ENCODE measurements around the gene ABCC4. TPM values are rescaled to one million over a fixed set of nuclear protein-coding genes. Genes with fewer than 3 reads are reported as not detected.

ABCC4 gene
- total and polyA plus RNA-seq, 4 donors = 0.74 to 22.5 (median 2.0) TPM

DNA sequence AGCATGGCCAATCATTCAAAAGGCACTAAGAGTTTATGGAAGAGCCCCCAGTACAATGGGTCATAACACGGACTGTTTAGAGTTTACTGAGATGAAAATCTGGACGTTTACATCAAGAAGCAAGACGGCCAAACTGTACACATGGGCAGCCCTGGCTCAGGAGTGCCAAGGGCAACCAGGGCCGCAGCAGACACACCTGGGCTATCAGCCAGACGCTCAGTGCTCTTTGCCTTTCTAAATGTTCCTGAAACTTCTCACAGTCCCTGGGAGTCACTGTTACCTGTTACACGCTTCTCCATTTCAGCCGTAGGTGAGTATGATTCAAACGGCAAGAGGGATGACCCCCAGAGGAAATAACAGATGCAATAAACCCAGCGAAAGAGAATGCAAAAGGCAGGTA lies 64.5 kb downstream of the ABCC4 start:
- TF ChIP-seq TAF1 (conservative IDR thresholded peaks at IDR 0.05) (no peak), FOXA2 (IDR thresholded peaks at IDR 0.05) (no peak), FOXA1 (IDR thresholded peaks at IDR 0.05) (no peak), HNF4G (IDR thresholded peaks at IDR 0.05) (no peak), EGR1 (IDR thresholded peaks at IDR 0.05; ENCODE audit: low read depth in 2 of 2) (no peak), RAD21 (IDR thresholded peaks at IDR 0.05) (no peak), HNF4A (conservative IDR thresholded peaks at IDR 0.05) (no peak), GABPA (IDR thresholded peaks at IDR 0.05 in 1 of 2, conservative IDR thresholded peaks at IDR 0.05 in 1 of 2) (no peak), SP1 (IDR thresholded peaks at IDR 0.05) (no peak), NR2F2 (IDR thresholded peaks at IDR 0.05) (no peak), JUND (IDR thresholded peaks at IDR 0.05) (no peak), YY1 (IDR thresholded peaks at IDR 0.05) (no peak)
- TF ChIP-seq, protein P1, sequence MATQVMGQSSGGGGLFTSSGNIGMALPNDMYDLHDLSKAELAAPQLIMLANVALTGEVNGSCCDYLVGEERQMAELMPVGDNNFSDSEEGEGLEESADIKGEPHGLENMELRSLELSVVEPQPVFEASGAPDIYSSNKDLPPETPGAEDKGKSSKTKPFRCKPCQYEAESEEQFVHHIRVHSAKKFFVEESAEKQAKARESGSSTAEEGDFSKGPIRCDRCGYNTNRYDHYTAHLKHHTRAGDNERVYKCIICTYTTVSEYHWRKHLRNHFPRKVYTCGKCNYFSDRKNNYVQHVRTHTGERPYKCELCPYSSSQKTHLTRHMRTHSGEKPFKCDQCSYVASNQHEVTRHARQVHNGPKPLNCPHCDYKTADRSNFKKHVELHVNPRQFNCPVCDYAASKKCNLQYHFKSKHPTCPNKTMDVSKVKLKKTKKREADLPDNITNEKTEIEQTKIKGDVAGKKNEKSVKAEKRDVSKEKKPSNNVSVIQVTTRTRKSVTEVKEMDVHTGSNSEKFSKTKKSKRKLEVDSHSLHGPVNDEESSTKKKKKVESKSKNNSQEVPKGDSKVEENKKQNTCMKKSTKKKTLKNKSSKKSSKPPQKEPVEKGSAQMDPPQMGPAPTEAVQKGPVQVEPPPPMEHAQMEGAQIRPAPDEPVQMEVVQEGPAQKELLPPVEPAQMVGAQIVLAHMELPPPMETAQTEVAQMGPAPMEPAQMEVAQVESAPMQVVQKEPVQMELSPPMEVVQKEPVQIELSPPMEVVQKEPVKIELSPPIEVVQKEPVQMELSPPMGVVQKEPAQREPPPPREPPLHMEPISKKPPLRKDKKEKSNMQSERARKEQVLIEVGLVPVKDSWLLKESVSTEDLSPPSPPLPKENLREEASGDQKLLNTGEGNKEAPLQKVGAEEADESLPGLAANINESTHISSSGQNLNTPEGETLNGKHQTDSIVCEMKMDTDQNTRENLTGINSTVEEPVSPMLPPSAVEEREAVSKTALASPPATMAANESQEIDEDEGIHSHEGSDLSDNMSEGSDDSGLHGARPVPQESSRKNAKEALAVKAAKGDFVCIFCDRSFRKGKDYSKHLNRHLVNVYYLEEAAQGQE (IDR thresholded peaks at IDR 0.05) = no peak
- TF ChIP-seq, protein P2, sequence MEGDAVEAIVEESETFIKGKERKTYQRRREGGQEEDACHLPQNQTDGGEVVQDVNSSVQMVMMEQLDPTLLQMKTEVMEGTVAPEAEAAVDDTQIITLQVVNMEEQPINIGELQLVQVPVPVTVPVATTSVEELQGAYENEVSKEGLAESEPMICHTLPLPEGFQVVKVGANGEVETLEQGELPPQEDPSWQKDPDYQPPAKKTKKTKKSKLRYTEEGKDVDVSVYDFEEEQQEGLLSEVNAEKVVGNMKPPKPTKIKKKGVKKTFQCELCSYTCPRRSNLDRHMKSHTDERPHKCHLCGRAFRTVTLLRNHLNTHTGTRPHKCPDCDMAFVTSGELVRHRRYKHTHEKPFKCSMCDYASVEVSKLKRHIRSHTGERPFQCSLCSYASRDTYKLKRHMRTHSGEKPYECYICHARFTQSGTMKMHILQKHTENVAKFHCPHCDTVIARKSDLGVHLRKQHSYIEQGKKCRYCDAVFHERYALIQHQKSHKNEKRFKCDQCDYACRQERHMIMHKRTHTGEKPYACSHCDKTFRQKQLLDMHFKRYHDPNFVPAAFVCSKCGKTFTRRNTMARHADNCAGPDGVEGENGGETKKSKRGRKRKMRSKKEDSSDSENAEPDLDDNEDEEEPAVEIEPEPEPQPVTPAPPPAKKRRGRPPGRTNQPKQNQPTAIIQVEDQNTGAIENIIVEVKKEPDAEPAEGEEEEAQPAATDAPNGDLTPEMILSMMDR (IDR thresholded peaks at IDR 0.05; ENCODE audit: low read depth, low read length, missing input control) = no peak
- TF ChIP-seq, protein P3, sequence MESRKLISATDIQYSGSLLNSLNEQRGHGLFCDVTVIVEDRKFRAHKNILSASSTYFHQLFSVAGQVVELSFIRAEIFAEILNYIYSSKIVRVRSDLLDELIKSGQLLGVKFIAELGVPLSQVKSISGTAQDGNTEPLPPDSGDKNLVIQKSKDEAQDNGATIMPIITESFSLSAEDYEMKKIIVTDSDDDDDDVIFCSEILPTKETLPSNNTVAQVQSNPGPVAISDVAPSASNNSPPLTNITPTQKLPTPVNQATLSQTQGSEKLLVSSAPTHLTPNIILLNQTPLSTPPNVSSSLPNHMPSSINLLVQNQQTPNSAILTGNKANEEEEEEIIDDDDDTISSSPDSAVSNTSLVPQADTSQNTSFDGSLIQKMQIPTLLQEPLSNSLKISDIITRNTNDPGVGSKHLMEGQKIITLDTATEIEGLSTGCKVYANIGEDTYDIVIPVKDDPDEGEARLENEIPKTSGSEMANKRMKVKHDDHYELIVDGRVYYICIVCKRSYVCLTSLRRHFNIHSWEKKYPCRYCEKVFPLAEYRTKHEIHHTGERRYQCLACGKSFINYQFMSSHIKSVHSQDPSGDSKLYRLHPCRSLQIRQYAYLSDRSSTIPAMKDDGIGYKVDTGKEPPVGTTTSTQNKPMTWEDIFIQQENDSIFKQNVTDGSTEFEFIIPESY (IDR thresholded peaks at IDR 0.05) = no peak
- TF ChIP-seq, protein P4, sequence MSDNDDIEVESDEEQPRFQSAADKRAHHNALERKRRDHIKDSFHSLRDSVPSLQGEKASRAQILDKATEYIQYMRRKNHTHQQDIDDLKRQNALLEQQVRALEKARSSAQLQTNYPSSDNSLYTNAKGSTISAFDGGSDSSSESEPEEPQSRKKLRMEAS (IDR thresholded peaks at IDR 0.05) = no peak
- TF ChIP-seq, protein P5, sequence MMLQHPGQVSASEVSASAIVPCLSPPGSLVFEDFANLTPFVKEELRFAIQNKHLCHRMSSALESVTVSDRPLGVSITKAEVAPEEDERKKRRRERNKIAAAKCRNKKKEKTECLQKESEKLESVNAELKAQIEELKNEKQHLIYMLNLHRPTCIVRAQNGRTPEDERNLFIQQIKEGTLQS (IDR thresholded peaks at IDR 0.05) = no peak
- DNase-seq (ENCODE audit: low spot score) = no peak
- no peak overlapping the region for H3K4me3 ChIP-seq (ENCODE audit: low read depth in 1 of 3, low read length in 3 of 3)

DNA sequence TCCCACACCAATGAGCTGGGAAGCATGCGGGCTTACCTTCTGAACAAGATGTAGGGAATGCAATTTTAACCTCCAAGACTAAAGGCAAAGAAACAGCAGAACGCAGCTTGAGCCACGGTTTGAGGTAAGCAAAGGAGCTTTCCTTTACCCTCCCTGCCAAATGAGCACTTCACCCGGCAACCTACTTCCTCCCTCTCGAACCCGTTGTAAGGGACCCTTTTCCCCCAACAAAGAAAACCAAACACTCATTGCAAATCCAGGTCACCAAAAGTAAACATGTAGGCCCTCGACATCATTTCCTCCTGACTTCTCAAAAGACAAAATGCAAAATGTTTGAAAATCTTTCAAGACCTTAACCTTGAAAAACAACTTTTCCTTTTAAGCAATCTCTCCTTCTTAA lies 65.3 kb downstream of the ABCC4 start:
- 73% methylated on average over 7 of the region's 7 CpGs for WGBS
- DNase-seq (ENCODE audit: low spot score) = no peak
- no peak overlapping the region for H3K4me3 ChIP-seq (ENCODE audit: low read depth in 1 of 3, low read length in 3 of 3)
- H3K4me1 ChIP-seq (ENCODE audit: control insufficient read depth in 4 of 4, insufficient read depth in 4 of 4, low read length in 3 of 4) = no peaks in the 10 kb centered on the region
- TF ChIP-seq NR2F2 (IDR thresholded peaks at IDR 0.05) (no peak), SP1 (IDR thresholded peaks at IDR 0.05) (no peak), JUND (IDR thresholded peaks at IDR 0.05) (no peak), EGR1 (IDR thresholded peaks at IDR 0.05; ENCODE audit: low read depth in 2 of 2) (no peak)
- H3K27ac ChIP-seq (ENCODE audit: low read depth in 1 of 2, low read length in 2 of 2) = no peak overlapping the region
- no peaks in the 10 kb centered on the region for H3K9me3 ChIP-seq (ENCODE audit: control insufficient read depth in 4 of 4, low read length in 3 of 4)
- H3K36me3 ChIP-seq (ENCODE audit: control insufficient read depth in 4 of 4, insufficient read depth in 3 of 4, low read depth in 1 of 4, low read length in 3 of 4) = no peaks in the 10 kb centered on the region
- no peak overlapping the region for H3K9ac ChIP-seq (ENCODE audit: low read depth in 1 of 2, low read length in 2 of 2)
- H3K27me3 ChIP-seq (ENCODE audit: control insufficient read depth in 4 of 4, insufficient read depth in 4 of 4, low read length in 3 of 4) = no peaks in the 10 kb centered on the region

More for the DNA sequence above, 64.5 kb downstream of the ABCC4 start:
- Histone ChIP-seq H3K27ac (ENCODE audit: low read depth in 1 of 2, low read length in 2 of 2) (no peak overlapping the region), H3K27me3 (ENCODE audit: control insufficient read depth in 4 of 4, insufficient read depth in 4 of 4, low read length in 3 of 4) (no peaks in the 10 kb centered on the region), H3K36me3 (ENCODE audit: control insufficient read depth in 4 of 4, insufficient read depth in 3 of 4, low read depth in 1 of 4, low read length in 3 of 4) (no peaks in the 10 kb centered on the region), H3K4me1 (ENCODE audit: control insufficient read depth in 4 of 4, insufficient read depth in 4 of 4, low read length in 3 of 4) (no peaks in the 10 kb centered on the region), H3K9ac (ENCODE audit: low read depth in 1 of 2, low read length in 2 of 2) (no peak overlapping the region), H3K9me3 (ENCODE audit: control insufficient read depth in 4 of 4, low read length in 3 of 4) (no peaks in the 10 kb centered on the region)
- WGBS = 72% methylated on average over 9 of the region's 9 CpGs
